NCI-H1105 treated with DMSO at 0.1 percent for 48 hours (cell line): ENCODE results near the gene NBPF20.
"Not testable (repeated sequence)": the region's sequence is repeated elsewhere in the genome, so short reads cannot be mapped to it uniquely, and the experiment has no call there.

Experiments
- DNase-seq: peaks from one replicate; lab custom pipeline; 2025; lab: John Stamatoyannopoulos, UW

The NBPF20 gene

GRCh38 chr1:145429329-145429728, 3.9 kb upstream of the NBPF20 start:
- DNase-seq, result not testable (repeated sequence)

GRCh38 chr1:145424612-145425435, 579 bp downstream of the NBPF20 start:
- DNase-seq, result not testable (repeated sequence)

GRCh38 chr1:145415149-145415548, 10.3 kb downstream of the NBPF20 start:
- not testable (repeated sequence) for DNase-seq

- DNase-seq, result not testable (repeated sequence)
Measured at GRCh38 chr1:145407266-145407665, 18.1 kb downstream of the NBPF20 start.

- not testable (repeated sequence) for DNase-seq
Measured at GRCh38 chr1:145404949-145405348, 20.5 kb downstream of the NBPF20 start.

- DNase-seq, result not testable (repeated sequence)
Measured at GRCh38 chr1:145400701-145401100, 24.7 kb downstream of the NBPF20 start.
